Aorta (tissue), 5 donors: ENCODE results near the gene DEAF1. TPM values are rescaled to one million over a fixed set of nuclear protein-coding genes. Genes with fewer than 3 reads are reported as not detected.
A peak's percentile ranks its signal among the peaks of the same experiment; 100 is the strongest.

Experiments
- ATAC-seq: fragments of 200-7000 bp; cut with Tn5 transposase; one replicate; pipeline ENCODE4 v1.9.1; 2022; ENCODE audit warnings: moderate library complexity; ENCODE audit not compliant: low FRiP score
- DNase-seq, 2 donors: peaks; one replicate each; pipeline ENCODE4 v3.0.0-alpha.2; 2020
- H3K27ac ChIP-seq, 2 donors: one replicate each; pipeline ENCODE4 v1.5.1; 2013; ENCODE audit warnings: low read length in 2 of 2, mild to moderate bottlenecking in 2 of 2, moderate library complexity in 2 of 2, control low read depth in 1 of 2, inconsistent platforms in 1 of 2, low read depth in 1 of 2
- H3K27me3 ChIP-seq, 2 donors: one replicate each; pipeline ENCODE4 v1.6.1; 2013; ENCODE audit warnings: control low read depth in 1 of 2, low read length in 1 of 2, mild to moderate bottlenecking in 1 of 2, moderate library complexity in 1 of 2; ENCODE audit not compliant: insufficient read depth in 2 of 2, control insufficient read depth in 1 of 2
- H3K36me3 ChIP-seq, 2 donors: one replicate each; pipeline ENCODE4 v1.6.1; 2013; ENCODE audit warnings: control low read depth in 1 of 2, low read length in 1 of 2, mild to moderate bottlenecking in 1 of 2; ENCODE audit not compliant: insufficient read depth in 2 of 2, control insufficient read depth in 1 of 2
- H3K4me1 ChIP-seq, 2 donors: one replicate each; pipeline ENCODE4 v1.6.1; 2013; ENCODE audit warnings: low read length in 2 of 2, control low read depth in 1 of 2, mild to moderate bottlenecking in 1 of 2, moderate library complexity in 1 of 2; ENCODE audit not compliant: insufficient read depth in 2 of 2, control insufficient read depth in 1 of 2
- H3K4me3 ChIP-seq, 2 donors: one replicate each; pipeline ENCODE4 v1.5.1; 2013; ENCODE audit warnings: low read length in 2 of 2, control low read depth in 1 of 2, mild to moderate bottlenecking in 1 of 2
- H3K9me3 ChIP-seq: one replicate; pipeline ENCODE4 v1.6.1; 2013; ENCODE audit warnings: mild to moderate bottlenecking, low read length; ENCODE audit not compliant: control insufficient read depth
- WGBS, 2 donors: extraction: QIAGEN DNeasy Blood & Tissue Kit; methylation state at CpG; one replicate each; pipeline ENCODE4 v1.1.7; 2013; 5-methylcytosine and 5-hydroxymethylcytosine counted together
- intact Hi-C, 2 donors: fragments of 100-400 bp; cut with DNase I; formaldehyde crosslinking; loops; one replicate each; pipeline versions ENCODE4 v1.14.2 to v1.15.0; 2022
- polyA plus RNA-seq, 2 donors: library from polyadenylated mRNA; stranded (reverse); fragments of 200-250 nt; gene quantifications; one replicate each; pipeline ENCODE4 v1.2.3, GENCODE V29; 2013
- total RNA-seq, 2 donors: library from RNA; stranded (reverse); fragmentation: NEBNext Ultra II Directional; extraction: Animal tissue kit (Norgen Biotek cat#: 25700); gene quantifications; one replicate each; pipeline ENCODE4 v1.2.1, GENCODE V29; 2021
- donor health status: healthy with polysubstance abuse.
- donor health status: Bipolar disorder and iron deficiency.
- donor health status: DM: no; HTN: no; CAD: no.
- donor health status: DM: no; HTN: no; CAD: no.
- donor health status: DM: yes; HTN: yes; CAD: no.

Gene DEAF1
- total and polyA plus RNA-seq, 4 donors = 15.7 to 59.5 (median 42.6) TPM

DNA sequence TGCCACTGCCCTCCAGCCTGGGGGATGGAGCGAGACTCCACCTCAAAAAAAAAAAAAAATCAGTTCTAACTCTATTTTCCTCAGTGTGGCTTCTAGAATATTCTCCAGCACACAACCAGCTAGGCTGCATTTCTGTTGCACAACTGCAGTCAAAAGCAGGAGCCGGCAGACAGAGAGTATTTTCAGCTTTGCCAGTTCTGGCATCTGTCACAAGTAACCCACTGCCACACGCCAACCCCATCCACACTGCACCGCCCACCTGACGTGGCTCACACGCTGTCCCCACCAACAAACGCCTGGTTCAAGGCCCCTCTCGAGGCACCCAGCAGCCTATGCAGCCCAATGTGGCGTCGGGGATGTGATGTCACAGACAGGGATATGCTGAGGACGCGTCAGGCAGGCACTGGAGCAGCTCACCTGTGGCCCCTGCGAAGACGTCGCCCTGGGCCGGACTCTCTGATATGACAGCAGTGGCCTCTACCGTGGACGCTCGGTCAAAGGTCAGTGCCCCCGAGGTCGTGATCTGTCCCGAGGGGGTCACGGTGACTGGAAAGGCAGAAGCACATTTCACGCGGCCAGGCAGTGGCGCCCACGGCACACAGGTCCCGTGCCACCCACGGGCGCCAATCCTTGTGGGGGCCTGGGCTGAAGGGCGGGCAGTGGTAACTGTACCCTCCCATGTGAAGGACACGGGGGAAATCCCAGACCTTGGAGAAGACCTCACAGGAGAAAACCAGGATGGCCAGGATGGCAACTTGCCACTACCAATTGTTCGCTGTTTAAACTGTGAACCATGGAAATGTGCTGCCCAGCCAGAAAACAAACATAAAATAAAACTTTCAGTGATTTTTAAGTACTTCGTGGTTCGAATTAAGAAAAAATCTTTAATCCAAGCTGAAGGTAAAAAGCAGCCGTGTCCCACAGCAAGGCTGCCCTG is 15.5 kb downstream of the DEAF1 start:
- ATAC-seq = no peak
- peaks cover 3% of the 10 kb centered on the region in 2 donors for H3K36me3 ChIP-seq
- intact Hi-C loops = no loop called here

DNA sequence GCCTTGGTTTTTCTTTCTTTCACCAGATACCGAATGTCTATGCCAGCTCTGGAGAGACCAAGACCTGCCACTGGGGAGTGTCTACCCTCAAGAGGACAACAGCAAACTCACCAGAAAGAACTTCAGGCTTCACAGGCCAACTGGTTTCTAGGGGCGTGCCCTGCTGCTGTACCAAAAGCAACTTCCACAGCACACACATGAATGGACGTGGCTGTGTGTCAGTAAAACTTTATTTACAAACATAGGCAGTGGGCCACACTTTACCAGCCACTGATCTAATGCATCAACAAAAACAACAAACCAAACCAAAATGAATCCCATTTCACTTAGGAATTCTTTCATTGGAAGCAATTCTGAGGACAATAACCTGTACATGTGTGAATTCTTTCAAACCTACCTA is 16.7 kb downstream of the DEAF1 start:
- no peak overlapping the region for H3K4me3 ChIP-seq
- ATAC-seq (no peak), DNase-seq (no peak)
- intact Hi-C loops = no loop called here
- no peaks in the 10 kb centered on the region for H3K27me3 ChIP-seq
- H3K36me3 ChIP-seq = peaks cover 3 to 6% of the 10 kb centered on the region in 2 donors
- H3K4me1 ChIP-seq = no peaks in the 10 kb centered on the region
- WGBS, 2 donors = 83 to 90% methylated on average over 3 of the region's 3 CpGs
- H3K27ac ChIP-seq = no peak overlapping the region
- H3K9me3 ChIP-seq = no peaks in the 10 kb centered on the region

More for the DNA sequence above, 15.5 kb downstream of the DEAF1 start:
- Histone ChIP-seq H3K9me3 (no peaks in the 10 kb centered on the region), H3K4me1 (no peaks in the 10 kb centered on the region), H3K27ac (no peak overlapping the region), H3K4me3 (no peak overlapping the region), H3K27me3 (no peaks in the 10 kb centered on the region)
- WGBS, 2 donors = 92 to 93% methylated on average over 36 of the region's 36 CpGs
- peak in 1 of 2 donors; percentile 77 for DNase-seq

DNA sequence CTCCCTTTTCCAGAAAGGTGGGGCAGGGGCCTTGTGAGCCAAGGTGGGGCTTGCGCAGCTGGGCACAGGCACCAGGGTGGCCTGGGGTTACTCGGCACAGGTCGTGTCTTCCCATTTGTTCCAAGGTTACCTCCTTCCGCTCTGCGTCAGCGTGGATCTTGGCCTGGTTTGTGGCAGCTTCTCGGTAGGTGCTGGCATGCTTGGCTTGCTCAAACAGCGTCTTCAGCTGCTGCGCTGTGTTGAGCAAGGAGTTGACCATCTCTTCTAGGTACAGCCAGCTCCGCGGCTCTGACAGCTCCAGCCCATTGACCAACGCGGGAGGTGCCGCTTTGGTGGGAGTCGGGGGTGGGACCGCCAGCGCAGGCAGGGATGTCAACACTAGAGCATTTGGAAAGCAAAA is 20.6 kb downstream of the DEAF1 start:
- ATAC-seq (no peak), DNase-seq (no peak)
- no peaks in the 10 kb centered on the region for H3K27me3 ChIP-seq
- no peaks in the 10 kb centered on the region for H3K4me1 ChIP-seq
- WGBS, 2 donors = 89 to 91% methylated on average over 17 of the region's 17 CpGs
- no peak overlapping the region for H3K27ac ChIP-seq
- no peak overlapping the region for H3K4me3 ChIP-seq
- H3K36me3 ChIP-seq = peaks cover 0 to 6% of the 10 kb centered on the region in 2 donors
- no peaks in the 10 kb centered on the region for H3K9me3 ChIP-seq
- intact Hi-C loops = no loop called here

DNA sequence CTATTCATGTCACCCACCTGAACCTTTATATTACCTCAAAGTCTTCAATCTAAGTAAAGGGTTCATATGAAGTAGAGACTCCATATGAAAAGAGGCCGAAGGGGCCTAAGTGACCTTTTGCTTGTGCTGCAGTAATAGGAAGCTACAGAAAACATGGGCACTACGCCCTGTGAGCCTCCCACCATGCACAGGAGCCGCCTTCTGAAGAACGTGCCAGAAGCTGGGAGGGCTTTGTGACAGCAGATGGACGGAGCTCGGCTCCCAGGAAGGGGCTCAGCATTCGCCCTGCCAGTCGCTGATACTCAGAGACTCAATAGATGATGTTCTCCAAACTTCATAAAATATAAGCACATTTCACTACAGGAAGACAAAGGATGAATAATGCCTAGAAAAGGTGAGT is 21.2 kb downstream of the DEAF1 start:
- no peak for ATAC-seq
- WGBS, 2 donors = 86 to 92% methylated on average over 8 of the region's 8 CpGs

DNA sequence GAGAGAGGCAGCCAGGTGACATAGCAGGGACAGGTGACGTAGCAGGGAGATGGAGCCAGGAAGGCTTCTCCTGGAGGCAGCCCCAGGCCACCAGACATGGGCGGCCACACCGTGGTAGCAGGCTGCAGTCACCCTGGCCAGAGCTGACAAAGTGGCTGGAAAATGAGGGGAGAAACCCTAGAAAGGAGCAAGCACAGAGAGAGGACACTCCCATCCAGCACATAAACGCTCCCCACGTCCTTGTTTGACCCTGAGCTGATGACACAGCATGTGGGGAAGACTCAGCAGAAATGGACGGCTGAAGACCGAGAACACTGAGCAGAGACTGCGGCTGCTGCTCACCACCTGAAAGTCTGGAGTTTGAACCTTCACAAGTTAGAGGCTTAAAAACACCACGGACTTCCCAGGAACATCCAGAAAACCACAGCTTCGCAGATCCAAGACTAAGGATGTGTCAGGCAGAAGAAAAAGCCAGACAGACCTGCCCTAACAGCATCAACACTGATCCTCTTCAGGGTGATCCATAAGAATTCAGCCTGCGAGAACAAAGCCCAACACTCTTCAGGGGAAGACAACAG is 29.2 kb downstream of the DEAF1 start:
- Histone ChIP-seq H3K4me1 (no peaks in the 10 kb centered on the region), H3K27ac (no peak overlapping the region), H3K36me3 (no peaks in the 10 kb centered on the region), H3K4me3 (no peak overlapping the region), H3K27me3 (no peaks in the 10 kb centered on the region), H3K9me3 (no peaks in the 10 kb centered on the region)
- peak; percentile 62 for ATAC-seq
- WGBS, 2 donors = 88 to 89% methylated on average over 11 of the region's 11 CpGs
- no peak for DNase-seq
- intact Hi-C loops = loop anchor here in 1 of 2 donors (5.0 kb wide), 1 partner anchor 62 kb away; no protein-coding TSS in a partner anchor

More for the DNA sequence above, 21.2 kb downstream of the DEAF1 start:
- H3K4me3 ChIP-seq = no peak overlapping the region
- no peak for DNase-seq
- no peak overlapping the region for H3K27ac ChIP-seq
- intact Hi-C loops = no loop called here
- no peaks in the 10 kb centered on the region for H3K9me3 ChIP-seq
- H3K4me1 ChIP-seq = no peaks in the 10 kb centered on the region
- H3K36me3 ChIP-seq = peaks cover 0 to 6% of the 10 kb centered on the region in 2 donors
- no peaks in the 10 kb centered on the region for H3K27me3 ChIP-seq

DNA sequence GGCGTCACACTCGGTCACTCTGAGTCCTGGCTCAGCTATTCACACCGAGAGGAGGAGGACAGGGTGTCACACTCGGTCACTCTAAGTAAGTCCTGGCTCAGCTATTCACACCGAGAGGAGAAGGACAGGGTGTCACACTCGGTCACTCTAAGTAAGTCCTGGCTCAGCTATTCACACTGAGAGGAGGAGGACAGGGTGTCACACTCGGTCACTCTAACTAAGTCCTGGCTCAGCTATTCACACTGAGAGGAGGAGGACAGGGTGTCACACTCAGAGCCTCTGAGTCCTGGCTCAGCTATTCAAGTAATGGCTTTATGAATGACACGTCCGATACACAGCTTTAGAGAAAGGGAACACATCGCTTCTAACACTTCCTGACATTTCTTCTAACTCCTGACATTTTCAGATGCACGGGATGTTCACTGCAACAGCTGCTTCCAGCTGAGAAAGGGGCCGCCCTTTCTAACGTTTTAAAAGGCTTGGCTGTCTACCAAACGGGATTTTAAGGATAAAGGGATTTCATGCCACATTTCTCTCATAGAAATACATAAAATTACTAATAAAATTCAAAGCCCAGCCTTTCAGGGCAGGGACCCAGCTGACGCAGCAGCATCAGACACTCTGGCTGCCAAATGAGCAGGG is 29.8 kb downstream of the DEAF1 start:
- intact Hi-C loops = loop anchor here in 1 of 2 donors (5.0 kb wide), 1 partner anchor 62 kb away; no protein-coding TSS in a partner anchor

DNA sequence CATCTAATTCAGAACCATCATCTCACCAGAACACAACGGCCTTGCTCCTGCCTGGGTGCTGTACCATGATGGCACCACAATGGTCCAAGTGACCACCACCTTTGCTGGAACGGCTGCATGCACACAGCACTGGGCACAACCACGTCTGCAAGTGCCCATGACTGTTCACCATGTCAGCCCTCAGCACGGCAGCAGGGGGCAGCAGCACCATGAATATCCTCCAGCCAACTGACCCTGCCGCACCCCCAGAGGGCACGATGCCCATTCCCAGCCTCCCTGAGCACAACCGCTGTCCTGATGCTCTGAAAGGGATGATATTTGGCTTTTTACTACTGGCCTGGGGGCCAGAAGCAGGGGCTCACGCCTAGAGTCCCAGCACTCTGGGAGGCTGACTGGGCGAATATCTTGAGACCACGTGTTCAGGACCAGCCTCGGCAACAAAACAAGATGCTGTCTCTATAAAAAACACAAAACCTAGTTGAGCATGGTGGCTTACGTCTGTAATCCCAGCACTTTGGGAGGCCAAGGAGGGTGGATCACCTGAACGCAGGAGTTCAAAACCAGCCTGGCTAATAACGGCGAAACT is 32.2 kb downstream of the DEAF1 start:
- H3K27ac ChIP-seq = no peak overlapping the region
- H3K4me3 ChIP-seq = no peak overlapping the region
- H3K9me3 ChIP-seq = no peaks in the 10 kb centered on the region
- H3K36me3 ChIP-seq = peaks cover 0 to 5% of the 10 kb centered on the region in 2 donors
- H3K4me1 ChIP-seq = no peaks in the 10 kb centered on the region
- ATAC-seq (peak; percentile 77), DNase-seq (peak; percentile 71 to 88)
- 56 to 60% methylated on average over 15 of the region's 15 CpGs for WGBS, 2 donors
- H3K27me3 ChIP-seq = no peaks in the 10 kb centered on the region
- intact Hi-C loops = loop anchor here in 1 of 2 donors (2.0 to 5.0 kb wide), 2 partner anchors 66 to 100 kb away; no protein-coding TSS in a partner anchor

More for the DNA sequence above, 29.8 kb downstream of the DEAF1 start:
- no peaks in the 10 kb centered on the region for H3K9me3 ChIP-seq
- no peaks in the 10 kb centered on the region for H3K27me3 ChIP-seq
- no peak for DNase-seq
- H3K36me3 ChIP-seq = no peaks in the 10 kb centered on the region
- no peaks in the 10 kb centered on the region for H3K4me1 ChIP-seq
- H3K4me3 ChIP-seq = no peak overlapping the region
- no peak for ATAC-seq
- no peak overlapping the region for H3K27ac ChIP-seq
- WGBS, 2 donors = 89 to 91% methylated on average over 14 to 15 of the region's 15 CpGs
